Tongue (tissue), 2 donors: Measurements from ENCODE around the gene FGGY. TPM values are rescaled to one million over a fixed set of nuclear protein-coding genes. Genes with fewer than 3 reads are reported as not detected.
"Not testable (repeated sequence)": the region's sequence is repeated elsewhere in the genome, so short reads cannot be mapped to it uniquely, and the experiment has no call there.

Experiments used
- DNase-seq: peaks from one replicate; pipeline ENCODE4 v3.0.0-alpha.2; 2015
- total RNA-seq: library from RNA; depleted of rRNA; stranded (reverse); fragments of >200 nt; gene quantifications from one replicate; pipeline ENCODE4 v1.2.3, GENCODE V29; 2014

The FGGY gene
- total RNA-seq, 1 donor from 2014 or later: 80.4 TPM

- DNase-seq: peak; percentile 79
Observed at GRCh38 chr1:59552007-59552406, 255.1 kb downstream of the FGGY start.

- no peak for DNase-seq
Observed at GRCh38 chr1:59553371-59553770, 256.5 kb downstream of the FGGY start.

GRCh38 chr1:59554011-59554663 is 257.2 kb downstream of the FGGY start:
- peak; percentile 33 for DNase-seq

- no peak for DNase-seq
Observed at GRCh38 chr1:59554752-59555151, 257.9 kb downstream of the FGGY start.

- no peak for DNase-seq
Observed at GRCh38 chr1:59556398-59556797, 259.5 kb downstream of the FGGY start.

GRCh38 chr1:59556802-59557548 is 260.1 kb downstream of the FGGY start:
- DNase-seq: peak; percentile 39

GRCh38 chr1:59557549-59557885 is 260.6 kb downstream of the FGGY start:
- DNase-seq: no peak

- not testable (repeated sequence) for DNase-seq
Observed at GRCh38 chr1:59558580-59558979, 261.7 kb downstream of the FGGY start.

- no peak for DNase-seq
Observed at GRCh38 chr1:59560807-59561450, 264.0 kb downstream of the FGGY start.

GRCh38 chr1:59561796-59562195 is 264.9 kb downstream of the FGGY start:
- no peak for DNase-seq

- no peak for DNase-seq
Observed at GRCh38 chr1:59564192-59564891, 267.4 kb downstream of the FGGY start.

- DNase-seq: peak; percentile 58
Observed at GRCh38 chr1:59565611-59566410, 268.9 kb downstream of the FGGY start.

GRCh38 chr1:59568158-59568935 is 271.5 kb downstream of the FGGY start:
- DNase-seq: no peak

GRCh38 chr1:59569198-59569597 is 272.3 kb downstream of the FGGY start:
- no peak for DNase-seq

- no peak for DNase-seq
Observed at GRCh38 chr1:59570524-59570923, 273.6 kb downstream of the FGGY start.

GRCh38 chr1:59574085-59574484 is 277.2 kb downstream of the FGGY start:
- no peak for DNase-seq

GRCh38 chr1:59577774-59578173 is 280.9 kb downstream of the FGGY start:
- DNase-seq: no peak

GRCh38 chr1:59579222-59579621 is 282.3 kb downstream of the FGGY start:
- DNase-seq: no peak

- DNase-seq: no peak
Observed at GRCh38 chr1:59580257-59580656, 283.4 kb downstream of the FGGY start.

- not testable (repeated sequence) for DNase-seq
Observed at GRCh38 chr1:59592410-59592809, 295.5 kb downstream of the FGGY start.

GRCh38 chr1:59592924-59593323 is 296.0 kb downstream of the FGGY start:
- no peak for DNase-seq
